T-helper 9 cell (primary cell): ENCODE results near the gene GGA1.
A peak's percentile ranks its signal among the peaks of the same experiment; 100 is the strongest.
"Not testable (repeated sequence)": the region's sequence is repeated elsewhere in the genome, so short reads cannot be mapped to it uniquely, and the experiment has no call there.

Source experiments
- DNase-seq: peaks from one replicate; pipeline ENCODE4 v3.0.0-alpha.2; 2020

The GGA1 gene

DNA sequence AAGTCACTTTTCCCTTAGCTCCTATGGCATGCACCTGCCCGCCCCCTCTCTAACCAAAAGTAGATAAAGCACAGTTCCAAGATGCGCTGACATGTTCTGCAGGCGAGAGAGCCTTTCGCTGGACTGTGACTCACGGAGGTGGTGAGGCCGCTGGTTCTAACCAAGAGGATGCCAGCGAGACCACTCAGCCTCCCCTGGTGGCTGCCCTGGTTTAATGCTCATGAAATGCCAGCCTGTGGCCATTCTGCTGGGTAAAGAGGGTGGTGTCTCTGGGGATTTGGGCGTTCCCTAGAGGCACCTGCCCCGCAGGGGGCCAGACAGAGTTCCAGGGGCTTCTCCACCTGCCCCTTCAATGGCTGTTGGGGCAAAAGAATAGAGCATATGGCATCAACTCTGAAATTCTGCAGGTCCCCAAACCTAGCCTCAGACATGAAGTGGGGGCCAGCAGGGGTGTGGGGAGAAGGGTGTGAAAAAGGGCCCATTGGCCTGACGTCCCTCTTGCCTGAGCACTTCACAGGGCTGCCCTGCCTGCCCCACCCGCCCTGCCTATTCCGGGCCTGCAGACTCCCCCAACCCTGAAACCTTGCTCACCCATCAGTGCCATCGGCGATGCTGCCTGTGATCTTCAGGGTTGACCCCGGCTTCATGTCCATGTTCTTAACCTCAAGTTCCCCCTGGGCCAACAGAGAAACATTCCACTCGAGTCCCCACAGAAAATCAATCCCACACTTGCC is 37.2 kb upstream of the GGA1 start:
- DNase-seq = no peak

DNA sequence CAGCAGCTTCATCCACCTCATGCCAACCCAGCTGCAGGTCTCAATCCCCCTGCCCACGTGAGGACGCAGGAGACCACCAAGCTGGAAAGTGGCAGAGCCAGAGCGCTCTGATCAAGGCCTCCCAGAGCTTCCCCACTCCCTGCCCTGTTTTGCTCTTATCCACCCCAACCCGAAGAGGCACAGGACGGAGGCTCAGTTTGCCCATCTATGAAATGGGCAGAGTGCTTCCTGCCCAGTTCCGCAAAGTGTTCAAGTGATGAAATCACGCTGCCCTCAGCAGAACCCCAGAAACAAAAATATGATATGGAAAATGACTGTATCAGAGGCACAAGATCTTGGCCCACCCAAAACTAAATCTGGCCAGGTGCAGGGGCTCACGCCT is 36.7 kb upstream of the GGA1 start:
- no peak for DNase-seq

DNA sequence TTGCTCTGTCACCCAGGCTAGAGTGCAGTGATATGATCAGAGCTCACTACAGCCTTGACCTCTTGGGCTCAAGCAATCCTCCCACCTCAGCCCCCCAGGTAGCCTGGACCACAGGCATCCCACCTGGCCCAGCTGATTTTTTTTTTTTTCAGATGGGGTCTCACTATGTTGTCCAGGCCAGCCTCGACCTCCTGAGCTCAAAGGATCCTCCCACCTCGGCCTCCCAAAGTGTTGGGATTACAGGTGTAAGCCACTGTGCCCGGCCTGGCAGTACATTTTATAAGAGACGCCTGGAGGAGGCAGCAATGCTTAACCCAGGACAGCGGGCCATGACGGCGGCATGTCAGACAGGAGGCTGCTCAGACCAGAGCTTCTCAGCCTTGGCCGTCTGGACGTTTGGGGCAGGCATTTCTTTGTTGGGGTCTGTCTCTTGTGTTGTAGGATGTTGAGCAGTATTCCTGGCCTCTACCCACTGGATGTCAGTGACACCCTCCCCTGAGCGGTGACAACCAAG is 33.1 kb upstream of the GGA1 start:
- no peak for DNase-seq

DNA sequence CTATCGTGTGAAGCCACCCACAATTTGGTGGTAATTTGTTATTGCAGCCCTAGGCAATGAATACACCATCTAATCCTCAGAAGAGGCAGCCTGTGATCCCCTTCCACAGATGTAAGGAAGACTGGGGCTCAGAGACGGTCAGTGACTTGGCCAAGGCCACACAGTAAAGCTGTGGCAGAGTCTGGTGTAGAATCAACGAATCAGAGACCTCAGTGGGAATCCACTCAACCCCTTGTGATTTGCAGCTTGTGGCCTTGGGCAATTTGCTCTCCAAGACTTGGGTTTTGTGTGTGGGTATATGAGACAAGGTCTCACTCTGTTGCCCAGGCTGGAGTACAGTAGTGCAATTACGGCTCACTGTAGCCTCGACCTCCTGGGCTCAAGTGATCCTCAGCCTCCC is 30.6 kb upstream of the GGA1 start:
- DNase-seq = no peak

DNA sequence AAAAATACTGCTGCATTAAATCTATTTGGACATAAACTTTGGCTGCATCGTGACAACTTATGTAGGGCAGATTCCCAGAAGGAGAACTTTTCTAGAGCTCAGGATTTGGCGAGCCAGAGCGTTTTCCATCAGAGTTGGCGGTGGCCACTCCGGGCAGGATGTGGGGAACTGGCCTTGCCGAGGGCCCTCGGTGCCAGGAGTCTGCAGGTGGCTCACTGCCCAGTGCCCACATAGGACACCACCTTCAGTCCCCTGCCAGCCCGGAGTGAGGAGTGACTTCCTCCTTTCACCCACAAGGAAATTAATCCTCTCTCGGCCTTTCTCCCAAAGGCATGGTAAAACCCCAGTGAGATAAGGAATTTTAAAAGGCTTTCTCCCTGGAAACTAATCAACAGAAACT is 27.1 kb upstream of the GGA1 start:
- DNase-seq = no peak

DNA sequence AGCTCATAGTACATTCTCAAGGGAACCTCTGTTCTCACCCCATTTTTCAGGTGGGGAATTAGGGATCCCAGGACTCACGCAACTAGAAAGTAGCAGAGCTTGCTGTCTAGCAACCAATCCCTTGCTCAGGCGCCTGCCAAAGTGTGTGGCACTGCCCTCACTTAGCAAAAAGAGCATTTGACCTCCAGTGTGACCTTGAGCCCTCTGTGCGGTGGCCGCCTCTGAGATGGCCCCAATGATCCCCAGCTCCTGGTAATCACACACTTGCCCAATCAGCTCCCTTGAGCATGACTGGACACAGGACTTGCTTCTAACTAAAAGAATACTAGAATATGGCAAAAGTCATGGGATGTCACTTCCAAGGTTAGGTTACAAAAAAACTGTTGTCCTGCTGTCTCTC is 26.1 kb upstream of the GGA1 start:
- DNase-seq = no peak

DNA sequence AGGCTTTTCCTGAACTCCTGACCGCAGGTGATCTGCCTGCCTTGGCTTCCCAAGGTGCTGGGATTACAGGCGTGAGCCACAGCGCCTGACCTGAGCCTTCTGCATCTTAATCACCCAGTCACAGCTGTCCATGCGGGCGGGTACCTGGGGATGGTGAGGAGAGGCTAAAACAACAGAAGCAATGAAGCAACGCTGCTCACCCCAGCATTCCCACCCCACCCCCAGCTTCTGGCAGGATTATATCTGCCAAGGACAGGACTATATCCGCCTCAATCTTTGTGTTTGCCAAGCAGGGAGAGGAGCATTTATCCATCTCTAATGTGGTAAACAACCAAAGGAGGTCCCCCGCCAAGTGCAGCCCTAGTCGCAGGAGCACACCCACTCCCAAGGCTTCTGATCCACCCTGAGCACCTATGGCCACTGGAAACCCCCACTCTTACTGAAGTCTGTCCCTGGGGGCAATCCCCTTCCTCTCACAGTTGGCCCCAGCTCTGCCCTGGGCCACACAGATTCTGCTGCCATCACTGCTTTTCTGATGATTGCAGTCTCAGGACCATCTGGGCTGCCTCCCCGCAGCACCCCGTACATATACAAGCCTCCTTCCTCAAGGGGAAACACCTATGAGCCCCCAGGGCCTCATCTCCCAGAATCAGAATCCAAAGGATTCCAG is 20.0 kb upstream of the GGA1 start:
- DNase-seq = no peak

DNA sequence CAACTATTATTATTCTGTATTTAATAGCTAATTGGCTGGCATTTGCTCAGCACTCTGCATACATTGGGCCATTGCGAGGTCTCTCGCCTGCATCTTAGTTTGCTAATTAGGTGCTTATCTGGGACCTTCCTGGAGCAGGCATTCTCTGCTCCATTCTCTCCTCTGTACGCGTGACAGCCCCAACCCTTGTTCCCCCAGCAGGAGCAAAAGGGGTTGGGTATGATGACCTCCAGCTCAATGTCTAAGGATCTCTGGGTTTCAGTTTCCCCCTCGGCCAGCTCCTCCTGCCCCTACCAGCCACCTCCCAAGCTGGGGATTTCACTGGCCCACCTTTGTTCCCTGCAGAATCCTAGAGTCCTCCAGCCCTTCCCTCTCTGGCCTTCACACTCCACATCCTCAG is 19.0 kb upstream of the GGA1 start:
- DNase-seq = no peak

DNA sequence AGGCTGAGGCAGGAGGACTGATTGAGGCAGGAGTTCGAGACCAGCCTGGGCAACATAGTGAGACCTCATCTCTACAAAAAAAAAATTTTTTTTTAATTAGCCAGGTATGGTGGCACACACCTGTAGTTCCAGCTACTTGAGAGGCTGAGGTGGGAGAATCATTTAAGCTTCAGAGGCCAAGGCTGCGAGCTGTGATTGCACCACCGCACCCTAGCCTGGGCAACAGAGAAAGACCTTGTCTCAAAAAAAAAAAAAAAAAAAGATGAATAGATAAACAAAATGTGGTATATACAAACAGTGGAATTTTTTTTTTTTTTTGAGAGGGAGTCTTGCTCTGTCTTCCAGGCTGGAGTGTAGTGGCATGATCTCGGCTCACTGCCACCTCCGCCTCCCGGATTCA is 17.6 kb upstream of the GGA1 start:
- DNase-seq = not testable (repeated sequence)

DNA sequence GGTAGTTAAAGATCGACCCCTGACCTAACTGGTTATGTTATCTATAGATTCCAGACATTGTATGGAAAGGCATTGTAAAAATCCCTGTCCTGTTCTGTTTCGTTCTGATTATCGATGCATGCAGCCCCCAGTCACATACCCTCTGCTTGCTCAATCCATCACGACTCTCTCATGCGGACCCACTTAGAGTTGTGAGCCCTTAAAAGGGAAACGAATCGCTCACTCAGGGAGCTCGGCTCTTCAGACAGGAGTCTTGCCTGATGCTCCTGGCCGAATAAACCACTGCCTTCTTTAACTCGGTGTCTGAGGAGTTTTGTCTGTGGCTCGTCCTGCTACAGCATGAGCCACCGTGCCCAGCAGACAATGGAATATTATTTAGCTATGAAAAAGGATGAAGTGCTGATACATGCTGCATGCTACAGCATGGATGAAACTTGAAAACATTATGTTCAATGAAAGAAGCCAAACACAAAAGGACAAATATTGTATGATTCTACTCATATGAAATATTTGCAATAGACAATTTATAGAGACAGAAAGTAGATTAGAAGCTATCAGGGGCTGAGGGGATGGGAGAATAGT is 16.7 kb upstream of the GGA1 start:
- no peak for DNase-seq

DNA sequence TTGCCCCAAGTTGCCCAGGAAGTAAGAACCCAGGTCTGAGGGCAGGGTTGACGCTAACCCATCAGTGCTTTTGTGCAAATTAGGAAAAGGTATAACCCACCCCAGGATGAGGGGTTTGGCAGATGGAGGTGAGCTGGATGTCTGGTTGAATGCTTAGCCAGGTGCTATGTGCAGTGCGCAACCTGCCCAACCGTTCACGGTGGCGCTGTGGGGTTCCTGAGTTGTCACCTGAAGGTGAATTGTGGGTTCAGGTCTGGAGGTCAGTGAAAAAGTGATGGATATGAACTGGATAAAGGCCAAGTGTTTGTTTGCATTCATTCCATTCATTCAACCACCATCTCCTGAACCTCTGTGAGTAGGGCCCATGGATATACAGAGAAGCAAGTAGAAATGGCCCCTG is 14.4 kb upstream of the GGA1 start:
- no peak for DNase-seq

DNA sequence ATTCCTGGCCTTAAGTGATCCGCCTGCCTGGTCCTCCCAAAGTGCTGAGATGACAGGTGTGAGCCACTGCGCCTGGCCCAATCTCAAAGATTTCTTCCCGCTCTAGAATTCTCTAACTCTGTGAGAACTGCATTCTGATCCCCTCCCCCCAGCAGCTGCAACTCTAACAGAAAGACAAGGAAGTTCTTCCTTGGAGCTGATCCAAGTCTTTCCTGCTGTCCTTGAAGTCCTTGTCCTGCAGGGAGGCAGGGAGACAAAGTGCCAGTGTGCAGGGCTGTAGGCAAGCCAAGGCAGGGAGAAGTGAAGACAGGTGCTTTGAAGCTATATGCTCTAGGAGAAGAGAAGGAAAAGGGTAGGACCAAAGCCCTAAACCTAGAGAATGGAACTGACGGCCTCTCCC is 9.5 kb upstream of the GGA1 start:
- DNase-seq = no peak

DNA sequence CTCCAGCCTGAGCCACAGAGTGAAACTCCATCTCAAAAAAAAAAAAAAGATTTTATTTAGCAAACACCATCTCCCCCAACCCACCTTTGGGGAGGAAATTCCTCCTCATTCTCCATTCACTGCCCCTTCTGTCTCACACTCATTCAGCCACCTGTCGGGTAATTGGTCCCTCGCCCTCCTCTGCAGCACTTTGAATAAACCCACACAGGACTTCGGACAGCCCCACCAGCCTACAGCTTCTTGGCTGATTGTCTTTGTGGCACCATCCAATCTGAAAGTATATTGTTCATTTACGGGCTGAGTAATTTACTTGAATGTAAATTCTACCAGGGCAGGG is 7.5 kb upstream of the GGA1 start:
- no peak for DNase-seq

DNA sequence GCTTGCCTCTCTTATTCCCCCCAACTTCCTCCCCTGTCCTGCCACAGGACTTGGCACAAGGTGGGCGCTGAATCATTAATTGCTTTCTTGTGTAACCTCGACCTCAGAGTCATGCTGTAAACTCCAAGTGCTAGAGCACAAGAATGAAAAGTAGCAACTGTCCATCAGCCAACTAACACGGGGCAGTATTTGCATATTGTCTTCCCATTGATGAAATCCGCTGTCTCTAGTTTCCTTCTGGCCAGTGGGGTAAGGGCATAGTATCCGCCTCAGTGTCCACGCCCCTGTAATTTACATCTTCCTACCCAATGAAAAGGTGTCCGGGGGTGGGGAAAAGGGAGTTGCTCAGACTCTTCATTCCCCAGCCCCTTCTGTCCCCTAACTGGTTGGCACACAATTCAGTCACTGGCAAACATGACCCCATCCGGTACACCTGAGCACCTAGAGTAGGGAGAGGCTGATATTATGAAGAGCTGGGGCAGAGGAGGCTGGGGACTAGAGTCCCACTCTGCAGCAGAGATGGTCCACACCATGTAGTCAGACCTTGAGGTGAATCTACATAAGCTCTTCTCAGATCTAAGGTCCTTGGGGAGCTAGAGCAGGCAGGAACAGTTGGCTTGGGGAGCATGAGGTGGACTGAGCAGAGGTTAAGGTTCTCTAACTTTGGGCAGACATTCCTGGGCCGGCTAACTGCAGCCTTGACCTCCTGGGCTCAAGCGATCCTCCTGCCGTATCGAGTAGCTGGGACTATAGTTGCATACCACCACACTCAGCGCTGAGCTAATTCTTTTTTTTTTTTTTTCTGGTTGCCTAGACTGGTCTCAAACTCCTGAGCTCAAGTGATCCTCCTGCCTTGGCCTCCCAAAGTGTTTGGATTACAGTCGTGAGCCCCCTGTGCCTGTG is 6.8 kb upstream of the GGA1 start:
- DNase-seq = no peak

DNA sequence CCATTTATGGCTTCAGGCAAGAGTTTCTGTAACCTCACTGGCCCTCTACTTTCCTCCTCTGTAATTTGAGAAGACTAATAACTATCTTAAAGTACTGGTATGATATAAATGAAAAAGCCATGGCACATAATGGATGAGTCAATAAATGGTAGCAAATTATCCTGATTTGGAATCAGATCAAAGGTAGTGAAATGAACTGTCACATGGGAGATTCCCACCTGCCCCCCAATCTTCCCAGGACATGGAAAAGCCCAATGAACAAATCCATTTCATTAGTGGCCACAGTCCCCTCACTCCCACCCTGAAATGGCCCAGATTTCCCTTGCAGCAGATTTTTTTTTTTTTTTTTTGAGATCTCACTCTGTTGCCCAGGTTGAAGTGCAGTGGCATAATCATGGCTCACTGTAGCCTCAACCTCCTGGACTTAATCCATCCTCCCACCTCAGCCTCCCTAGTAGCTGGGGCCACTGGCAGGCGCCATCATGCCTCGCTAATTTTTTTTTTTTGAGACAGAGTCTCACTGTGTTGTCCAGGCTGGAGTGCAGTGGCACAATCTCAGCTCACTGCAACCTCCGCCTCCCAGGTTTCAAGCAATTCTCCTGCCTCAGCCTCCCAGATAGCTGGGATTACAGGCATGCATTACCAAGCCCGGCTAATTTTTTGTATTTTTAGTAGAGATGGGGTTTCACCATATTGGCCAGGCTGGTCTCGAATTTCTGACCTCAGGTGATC is 5.9 kb upstream of the GGA1 start:
- not testable (repeated sequence) for DNase-seq

DNA sequence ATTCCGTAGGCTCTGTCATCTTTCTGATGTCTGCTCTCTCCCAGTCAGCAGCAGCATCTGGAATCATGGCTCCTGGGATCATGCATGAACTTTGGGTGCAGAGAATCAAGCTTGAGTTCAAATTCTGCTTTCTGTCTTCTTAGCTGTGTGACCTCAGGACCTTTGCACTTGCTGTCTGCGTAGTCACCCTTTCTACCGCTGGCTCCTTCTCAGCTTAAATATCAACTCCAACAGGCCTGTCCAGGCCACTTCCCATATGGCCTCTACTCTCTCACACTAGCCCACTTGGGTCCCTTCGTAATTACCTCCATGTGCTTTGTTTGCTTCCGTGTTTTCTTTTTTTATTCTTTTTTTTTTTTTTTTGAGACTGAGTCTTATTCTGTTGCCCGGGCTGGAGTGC is 4.6 kb upstream of the GGA1 start:
- no peak for DNase-seq

DNA sequence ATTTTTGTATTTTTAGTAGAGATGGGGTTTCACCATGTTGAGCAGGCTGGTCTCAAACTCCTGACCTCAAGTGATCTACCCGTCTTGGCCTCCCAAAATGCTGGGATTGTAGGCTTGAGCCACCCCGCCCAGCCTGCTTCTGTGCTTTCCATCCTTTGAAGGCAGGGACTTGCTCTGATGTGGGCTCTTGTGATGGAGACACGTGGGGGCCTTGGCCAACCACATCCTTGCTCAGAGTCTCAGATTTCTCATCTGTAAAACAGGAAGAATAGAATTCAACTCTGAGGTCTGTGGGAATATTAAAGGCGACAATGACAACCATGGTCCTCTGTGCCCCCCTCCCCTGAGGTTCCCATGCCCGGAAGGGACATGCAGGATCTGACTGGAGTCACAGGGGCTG is 3.8 kb upstream of the GGA1 start:
- DNase-seq = peak; percentile 55

DNA sequence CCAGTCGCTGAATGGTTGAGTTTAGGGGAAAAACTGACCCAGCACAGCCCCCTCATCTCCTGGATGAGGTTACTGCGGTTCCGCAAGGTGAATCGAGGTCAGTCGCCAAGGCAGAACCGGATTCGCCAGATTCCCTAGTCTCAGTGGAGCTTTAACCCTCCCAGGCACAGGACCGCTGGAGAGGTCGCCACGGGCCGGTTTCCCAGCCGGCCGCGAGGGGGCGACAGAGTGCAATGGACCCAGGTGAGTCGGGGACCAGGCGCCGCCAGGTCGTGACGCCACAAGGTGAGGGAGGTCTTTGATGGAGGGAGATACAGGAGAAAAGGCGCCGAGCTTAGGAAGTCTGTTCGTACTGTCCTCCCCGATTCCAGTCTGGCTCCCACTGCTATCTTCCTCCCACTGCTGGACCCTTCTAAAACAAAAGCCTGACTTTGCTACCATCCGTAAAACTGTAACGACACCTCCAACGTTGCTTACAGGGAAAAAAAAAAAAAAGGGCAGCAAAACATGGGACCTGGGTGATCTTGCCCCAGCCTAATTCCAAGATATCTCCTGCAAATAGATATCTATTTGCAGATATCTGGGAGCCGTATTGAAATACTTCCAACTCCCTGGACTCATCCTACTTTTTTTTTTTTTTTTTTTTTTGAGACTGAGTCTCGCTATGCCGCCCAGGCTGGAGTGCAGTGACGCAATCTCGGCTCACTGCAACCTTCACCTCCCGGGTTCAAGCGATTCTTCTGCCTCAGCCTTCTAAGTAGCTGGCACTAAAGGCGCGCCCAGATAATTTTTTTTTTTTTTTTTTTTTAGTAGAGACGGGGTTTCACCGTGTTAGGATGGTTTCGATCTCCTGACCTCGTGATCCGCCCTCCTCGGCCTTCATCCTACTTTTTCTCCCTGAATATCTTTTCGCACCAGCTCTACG is 1.4 kb upstream of the GGA1 start:
- peak; percentile 96 for DNase-seq

DNA sequence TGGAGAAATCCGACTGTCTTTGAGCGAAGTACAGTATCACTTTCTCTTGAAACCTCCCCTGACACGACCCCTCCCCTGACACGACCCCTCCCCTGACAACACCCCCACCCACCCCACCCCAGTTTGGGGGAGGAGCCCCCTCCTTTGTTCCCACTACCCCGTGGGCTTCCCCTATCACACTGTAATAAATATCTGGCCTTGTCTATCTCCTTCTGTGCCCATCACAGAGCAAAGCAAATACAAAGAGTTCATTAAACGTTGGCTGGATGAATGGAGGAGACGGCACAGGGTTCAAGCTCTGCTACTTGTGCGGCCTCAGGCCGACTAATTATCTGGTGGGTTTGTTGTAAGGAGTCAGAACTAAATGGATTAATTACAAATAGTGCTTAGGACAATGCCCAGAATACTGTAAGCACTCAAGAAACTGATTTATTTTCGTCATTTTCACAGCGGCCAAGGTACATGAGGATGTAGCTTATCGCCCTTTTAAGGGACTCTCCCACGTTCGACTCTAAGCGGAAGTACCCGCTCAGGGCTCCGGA is 628 bp upstream of the GGA1 start:
- DNase-seq = no peak

DNA sequence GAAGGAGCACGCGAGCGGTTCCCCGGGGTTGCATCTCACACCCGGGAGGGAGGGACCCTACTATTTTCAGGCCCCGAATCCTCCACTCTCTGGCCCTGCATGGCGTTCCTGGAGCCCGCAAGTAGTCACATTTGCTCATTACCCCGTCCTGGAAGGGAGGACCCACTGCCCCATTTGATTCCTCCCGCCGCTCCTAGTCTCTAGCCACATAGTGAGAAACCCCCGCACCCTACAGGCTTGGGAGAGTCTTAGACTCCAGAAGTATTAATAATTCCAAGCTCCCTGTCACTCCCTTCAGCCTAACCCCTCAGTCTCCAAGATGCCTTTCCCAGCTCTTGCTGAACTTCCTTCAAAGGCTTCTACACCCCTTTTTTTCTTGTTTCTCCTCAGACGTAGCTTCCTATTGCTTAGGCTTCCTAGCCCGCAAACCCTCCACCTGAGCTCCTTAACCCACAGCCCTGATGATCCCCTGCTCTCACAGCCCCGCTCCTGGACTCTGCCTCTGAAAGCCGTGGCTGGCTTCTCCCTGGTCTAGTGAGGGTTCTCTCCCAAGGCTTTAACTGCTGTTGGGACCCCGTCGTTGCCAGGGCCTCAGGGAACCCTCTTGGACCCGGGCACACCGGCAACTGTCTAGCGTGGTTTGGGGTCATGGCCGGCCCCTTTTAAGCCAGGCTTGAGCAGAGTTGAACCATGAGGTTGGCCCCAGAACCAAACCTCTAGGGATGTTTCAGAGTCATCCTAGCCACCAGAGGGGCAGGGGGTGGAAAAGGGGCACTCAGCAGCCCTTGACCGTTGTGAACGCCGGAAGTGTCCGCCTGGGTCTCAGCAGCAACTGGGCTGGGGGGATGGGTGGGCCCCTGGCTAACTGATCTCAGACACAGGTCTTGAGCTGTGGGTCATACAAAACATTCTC is 862 bp downstream of the GGA1 start:
- DNase-seq = no peak
